Dendritic cell treated with granulocyte-macrophage colony-stimulating factor and Interleukin-4, amounts not matched to agents 40 ng/mL and 50 ng/mL, for 4 days (primary cell): ENCODE data around the gene RNF38.
"Not testable (repeated sequence)": the region's sequence is repeated elsewhere in the genome, so short reads cannot be mapped to it uniquely, and the experiment has no call there.

ENCODE experiments used
- H3K27ac Mint-ChIP-seq: one replicate; pipeline ENCODE4 v1.8.0; 2022; ENCODE audit warnings: mild to moderate bottlenecking, mixed read lengths
- H3K27me3 Mint-ChIP-seq: one replicate; pipeline ENCODE4 v1.8.0; 2022; ENCODE audit warnings: mild to moderate bottlenecking, mixed read lengths
- H3K36me3 Mint-ChIP-seq: one replicate; pipeline ENCODE4 v1.8.0; 2022; ENCODE audit warnings: low read depth, mixed read lengths
- H3K4me1 Mint-ChIP-seq: one replicate; pipeline ENCODE4 v1.8.0; 2022; ENCODE audit warnings: low read depth, mixed read lengths
- H3K4me3 Mint-ChIP-seq: one replicate; pipeline ENCODE4 v1.8.0; 2022; ENCODE audit warnings: mild to moderate bottlenecking, moderate library complexity, mixed read lengths
- H3K9me3 Mint-ChIP-seq: one replicate; pipeline ENCODE4 v1.8.0; 2022; ENCODE audit warnings: mixed read lengths
- intact Hi-C: fragments of 100-400 bp; cut with micrococcal nuclease; formaldehyde crosslinking; loops from one replicate; pipeline ENCODE4 v1.15.0; 2022

Gene RNF38

DNA sequence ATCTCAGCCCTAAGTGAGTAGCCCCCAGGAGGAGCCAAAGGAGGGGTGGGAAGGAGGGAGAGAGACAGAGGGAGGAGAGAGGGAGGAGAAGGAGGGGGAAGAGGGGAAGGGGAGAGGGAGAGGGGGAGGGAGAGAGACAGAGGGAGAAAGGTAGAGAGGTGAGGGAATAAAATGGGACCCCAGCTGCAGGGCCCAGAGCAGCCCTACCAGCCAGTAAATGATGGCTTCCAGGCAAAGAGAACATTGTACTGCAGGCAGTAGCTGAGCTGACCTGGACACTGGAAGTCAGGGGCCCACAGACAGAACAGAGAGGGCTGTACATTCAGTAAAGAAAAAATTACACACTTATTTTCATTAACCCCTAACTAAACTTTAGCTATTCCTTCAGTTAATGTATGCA is 84.0 kb downstream of the RNF38 start:
- Mint-ChIP-seq H3K4me1 (no peaks in the 10 kb centered on the region), H3K36me3 (no peaks in the 10 kb centered on the region), H3K9me3 (no peaks in the 10 kb centered on the region), H3K27ac (no peak overlapping the region), H3K4me3 (no peak overlapping the region), H3K27me3 (no peaks in the 10 kb centered on the region)
- intact Hi-C loops = no loop called here

DNA sequence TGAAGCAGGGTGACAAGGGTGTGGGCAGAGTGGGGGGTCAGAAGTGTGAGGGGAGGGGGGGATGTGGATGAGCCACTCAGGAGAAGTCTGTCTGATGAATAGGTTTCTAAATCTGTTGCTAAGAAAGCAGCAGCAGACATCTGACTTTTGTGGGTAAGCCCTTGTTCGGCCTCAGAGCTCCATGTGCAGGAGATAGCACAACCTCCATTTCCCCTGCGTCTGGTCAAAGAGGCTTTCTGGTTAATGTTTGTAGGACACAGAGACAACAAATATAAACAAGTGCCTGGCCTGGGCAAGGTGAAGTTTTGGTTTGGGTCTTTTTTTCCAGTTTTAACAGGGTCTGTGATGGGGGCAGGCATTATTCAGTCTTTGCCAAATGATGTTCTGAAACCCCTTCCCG is 84.8 kb downstream of the RNF38 start:
- Mint-ChIP-seq H3K9me3 (no peaks in the 10 kb centered on the region), H3K36me3 (no peaks in the 10 kb centered on the region), H3K27me3 (no peaks in the 10 kb centered on the region), H3K4me3 (no peak overlapping the region), H3K4me1 (no peaks in the 10 kb centered on the region), H3K27ac (no peak overlapping the region)
- intact Hi-C loops = no loop called here

DNA sequence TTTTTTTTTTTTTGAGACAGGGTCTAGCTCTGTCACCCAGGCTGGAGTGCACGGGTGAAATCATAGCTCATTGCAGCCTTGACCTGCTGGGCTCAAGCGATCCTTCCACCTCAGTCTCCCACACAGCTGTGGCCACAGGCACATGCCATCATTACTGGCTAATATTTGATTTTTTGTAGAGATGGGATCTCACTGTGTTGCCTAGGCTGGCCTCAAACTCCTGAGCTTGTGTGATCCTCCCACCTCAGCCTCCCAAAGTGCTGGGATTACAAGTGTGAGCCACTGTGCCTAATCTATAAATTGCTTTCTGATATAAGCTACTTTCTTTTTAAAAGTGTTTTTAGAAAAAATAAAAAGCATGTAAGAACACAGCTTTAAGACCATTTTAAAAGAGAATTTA is 85.3 kb downstream of the RNF38 start:
- H3K27ac Mint-ChIP-seq = no peak overlapping the region
- no peak overlapping the region for H3K4me3 Mint-ChIP-seq
- no peaks in the 10 kb centered on the region for H3K27me3 Mint-ChIP-seq
- no peaks in the 10 kb centered on the region for H3K9me3 Mint-ChIP-seq
- no peaks in the 10 kb centered on the region for H3K36me3 Mint-ChIP-seq
- intact Hi-C loops = no loop called here
- no peaks in the 10 kb centered on the region for H3K4me1 Mint-ChIP-seq

DNA sequence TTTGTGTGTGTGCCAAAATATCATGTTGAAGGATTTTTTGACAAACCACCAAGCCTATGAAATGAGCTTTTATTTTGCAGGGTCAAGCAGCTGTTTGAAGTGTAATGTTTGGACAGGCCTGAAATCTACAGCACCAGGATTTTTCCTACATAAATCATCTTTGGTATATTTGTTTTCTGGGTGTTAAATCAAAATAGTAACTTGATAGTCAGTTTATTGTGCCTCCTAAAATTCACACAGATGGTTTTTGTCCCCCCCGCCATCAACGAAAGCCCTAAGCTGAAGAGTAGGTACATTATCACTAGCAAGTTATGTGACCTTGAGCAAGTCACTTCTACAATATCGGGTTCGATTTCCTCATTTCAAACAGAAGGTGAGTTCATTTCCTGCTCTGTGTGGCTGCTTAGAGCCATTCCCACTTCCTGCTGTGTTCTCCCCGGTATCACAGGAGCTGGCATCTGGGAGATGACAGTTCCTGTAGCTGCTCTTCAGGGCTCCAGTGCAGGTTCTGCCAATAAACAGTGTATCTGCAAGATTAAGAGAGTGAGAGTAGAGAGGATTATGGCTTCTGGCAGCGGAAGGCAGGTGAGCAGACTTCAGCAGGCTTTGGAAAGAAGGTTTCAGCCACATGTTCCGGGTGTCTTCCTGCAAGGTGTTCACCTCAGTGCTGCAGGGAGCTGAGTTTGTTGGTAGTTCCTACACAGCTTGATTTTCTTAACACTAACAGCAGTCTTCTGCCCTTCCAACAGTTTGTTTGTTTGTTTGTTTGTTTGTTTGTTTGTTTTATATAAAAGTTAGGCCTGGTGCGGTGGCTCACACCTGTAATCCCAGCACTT is 93.4 kb downstream of the RNF38 start:
- no peak overlapping the region for H3K27ac Mint-ChIP-seq
- intact Hi-C loops = no loop called here
- no peaks in the 10 kb centered on the region for H3K27me3 Mint-ChIP-seq
- H3K36me3 Mint-ChIP-seq = no peaks in the 10 kb centered on the region
- H3K4me1 Mint-ChIP-seq = peaks cover 7% of the 10 kb centered on the region
- H3K9me3 Mint-ChIP-seq = no peaks in the 10 kb centered on the region
- H3K4me3 Mint-ChIP-seq = no peak overlapping the region

DNA sequence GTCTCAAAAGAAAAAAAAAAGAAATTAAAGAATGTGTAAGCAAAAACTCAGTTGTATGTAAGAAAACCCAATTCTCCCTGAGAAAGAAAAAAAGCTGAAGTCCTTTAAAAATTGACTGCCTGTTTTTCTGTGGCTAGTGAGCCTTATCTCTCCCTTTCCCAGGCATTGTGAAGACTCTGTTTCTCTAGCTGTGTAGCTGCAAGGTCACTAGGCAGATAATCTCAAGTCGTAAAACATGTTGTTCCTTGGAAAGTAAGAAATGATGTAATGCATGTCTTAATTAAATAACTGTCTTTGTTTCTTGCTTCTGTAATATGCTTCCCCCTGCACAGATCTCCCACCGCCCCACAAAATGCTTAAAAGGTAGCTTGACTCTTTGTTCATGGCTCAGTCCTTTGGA is 95.7 kb downstream of the RNF38 start:
- H3K27ac Mint-ChIP-seq, H3K9me3 Mint-ChIP-seq, H3K4me1 Mint-ChIP-seq, H3K36me3 Mint-ChIP-seq, H3K4me3 Mint-ChIP-seq, H3K27me3 Mint-ChIP-seq, intact Hi-C loops: not testable (repeated sequence)

DNA sequence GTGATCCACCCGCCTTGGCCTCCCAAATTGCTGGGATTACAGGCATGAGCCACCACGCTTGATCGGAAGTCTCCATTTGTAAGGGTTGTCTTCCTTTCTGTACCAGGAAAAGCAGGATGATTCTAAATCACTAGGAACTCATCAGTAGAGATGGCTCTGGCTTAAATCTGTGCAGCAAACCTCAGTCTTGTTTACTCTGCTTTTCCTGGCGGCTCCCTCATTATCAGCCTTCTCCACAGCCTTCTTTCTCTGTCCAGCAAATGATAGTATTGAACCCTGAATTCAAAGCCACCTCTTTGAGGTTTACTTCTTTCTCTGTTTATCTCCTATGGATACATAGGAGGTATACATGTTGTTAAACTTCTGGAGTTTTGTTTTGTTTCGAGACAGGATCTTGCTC is 98.8 kb downstream of the RNF38 start:
- Mint-ChIP-seq H3K36me3 (no peaks in the 10 kb centered on the region), H3K27me3 (no peaks in the 10 kb centered on the region), H3K4me3 (no peak overlapping the region), H3K27ac (no peak overlapping the region), H3K9me3 (no peaks in the 10 kb centered on the region), H3K4me1 (no peaks in the 10 kb centered on the region)
- intact Hi-C loops = no loop called here

DNA sequence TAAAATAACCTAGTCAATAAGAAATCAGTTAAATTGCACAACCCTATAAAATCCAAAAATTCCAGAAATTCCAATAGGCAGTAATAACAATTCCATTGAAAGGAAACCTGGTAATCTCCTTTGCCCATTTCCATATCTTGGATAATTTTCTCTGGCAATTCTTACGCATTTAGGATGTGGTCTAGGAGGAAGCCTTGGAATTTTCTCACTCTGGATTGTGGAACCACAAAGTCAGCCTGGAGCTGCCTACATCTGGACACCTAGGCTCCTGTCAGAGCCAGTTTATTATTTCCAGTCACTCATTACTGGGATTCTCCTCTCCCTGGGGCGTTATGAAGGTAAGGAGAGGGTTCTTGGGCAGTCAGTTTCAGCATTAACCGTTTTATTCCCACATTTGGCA is 101.5 kb downstream of the RNF38 start:
- intact Hi-C loops = no loop called here
- no peaks in the 10 kb centered on the region for H3K4me1 Mint-ChIP-seq
- H3K4me3 Mint-ChIP-seq = no peak overlapping the region
- no peaks in the 10 kb centered on the region for H3K36me3 Mint-ChIP-seq
- no peaks in the 10 kb centered on the region for H3K9me3 Mint-ChIP-seq
- no peak overlapping the region for H3K27ac Mint-ChIP-seq
- H3K27me3 Mint-ChIP-seq = no peaks in the 10 kb centered on the region

DNA sequence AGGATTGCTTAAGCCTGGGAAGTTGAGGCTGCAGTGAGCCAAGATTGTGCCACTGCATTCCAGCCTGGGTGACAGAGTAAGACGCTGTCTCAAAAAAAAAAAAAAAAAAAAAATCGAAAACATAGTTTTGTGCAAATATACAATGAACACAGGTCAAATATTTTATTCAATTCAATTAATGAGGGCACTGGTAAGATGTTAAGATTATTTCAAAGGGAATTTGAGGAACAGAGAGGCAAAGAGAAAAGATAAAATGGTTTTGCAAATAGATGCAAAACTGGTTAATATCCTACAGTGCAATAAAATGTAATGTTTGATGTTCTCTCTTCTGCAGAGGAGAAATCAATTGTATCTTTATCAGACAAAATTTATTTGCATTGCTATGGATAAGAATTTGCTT is 102.3 kb downstream of the RNF38 start:
- Mint-ChIP-seq H3K4me1 (no peaks in the 10 kb centered on the region), H3K27me3 (no peaks in the 10 kb centered on the region), H3K27ac (no peak overlapping the region), H3K9me3 (no peaks in the 10 kb centered on the region), H3K4me3 (no peak overlapping the region), H3K36me3 (no peaks in the 10 kb centered on the region)
- intact Hi-C loops = no loop called here

DNA sequence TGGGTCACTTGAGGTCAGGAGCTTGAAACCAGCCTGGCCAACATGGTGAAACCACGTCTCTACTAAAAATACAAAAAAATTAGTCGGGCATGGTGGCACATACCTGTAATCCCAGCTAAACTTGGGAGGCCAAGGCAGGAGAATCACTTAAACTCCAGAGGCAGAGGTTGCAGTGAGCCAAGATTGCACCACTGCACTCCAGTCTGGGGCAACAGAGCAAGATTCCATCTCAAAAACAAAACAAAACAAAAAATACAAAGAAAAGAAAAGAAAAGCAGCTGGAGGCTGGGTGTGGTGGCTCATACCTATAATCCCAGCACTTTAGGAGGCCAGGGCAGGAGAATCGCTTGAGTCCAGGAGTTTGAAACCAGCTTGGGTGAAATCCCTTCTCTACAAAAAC is 105.1 kb downstream of the RNF38 start:
- H3K27me3 Mint-ChIP-seq, H3K4me3 Mint-ChIP-seq, H3K27ac Mint-ChIP-seq, H3K4me1 Mint-ChIP-seq, H3K9me3 Mint-ChIP-seq, H3K36me3 Mint-ChIP-seq, intact Hi-C loops: not testable (repeated sequence)

DNA sequence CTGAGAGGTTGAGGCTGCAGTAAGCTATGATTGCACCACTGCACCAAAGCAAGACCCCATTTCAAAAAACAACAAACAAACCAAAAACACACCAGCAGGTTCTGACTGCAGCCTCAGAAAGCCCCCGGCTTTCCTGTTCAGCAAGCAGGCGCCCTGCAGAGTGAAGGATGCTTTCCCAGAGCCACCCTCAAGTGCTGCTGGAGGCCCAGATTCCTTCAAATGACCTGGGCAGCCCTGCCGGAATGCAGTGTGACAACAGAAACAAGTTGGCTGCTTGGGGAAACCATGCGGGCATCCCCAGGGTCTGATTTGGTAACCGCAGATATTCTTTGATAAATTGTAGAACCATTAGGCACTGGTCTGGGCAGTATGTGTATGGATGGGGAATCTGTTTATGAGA is 106.2 kb downstream of the RNF38 start:
- Mint-ChIP-seq H3K27ac (no peak overlapping the region), H3K9me3 (no peaks in the 10 kb centered on the region), H3K4me3 (no peak overlapping the region), H3K36me3 (no peaks in the 10 kb centered on the region), H3K4me1 (no peaks in the 10 kb centered on the region), H3K27me3 (no peaks in the 10 kb centered on the region)
- intact Hi-C loops = no loop called here

DNA sequence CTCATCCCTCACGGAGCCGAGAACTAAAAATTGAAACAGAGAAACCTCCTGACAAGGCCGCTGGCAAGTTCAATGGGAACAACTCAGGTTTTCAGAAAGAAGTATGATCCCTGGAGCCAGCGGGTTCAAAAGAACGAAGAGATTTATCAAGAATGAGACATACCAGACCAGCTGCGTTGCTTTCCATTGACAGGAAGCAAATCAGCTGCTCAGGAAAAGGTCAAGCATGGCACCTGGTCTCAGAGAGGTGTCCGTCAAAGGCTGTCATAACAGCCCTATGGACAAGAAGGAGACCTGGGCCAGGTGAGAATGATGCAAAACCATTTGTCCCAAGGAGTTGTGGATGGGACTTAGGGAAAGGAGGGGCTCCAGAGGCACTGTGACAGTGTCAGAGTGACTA is 106.9 kb downstream of the RNF38 start:
- Mint-ChIP-seq H3K4me1 (no peaks in the 10 kb centered on the region), H3K9me3 (no peaks in the 10 kb centered on the region), H3K4me3 (no peak overlapping the region), H3K36me3 (no peaks in the 10 kb centered on the region), H3K27me3 (no peaks in the 10 kb centered on the region), H3K27ac (no peak overlapping the region)
- intact Hi-C loops = no loop called here

DNA sequence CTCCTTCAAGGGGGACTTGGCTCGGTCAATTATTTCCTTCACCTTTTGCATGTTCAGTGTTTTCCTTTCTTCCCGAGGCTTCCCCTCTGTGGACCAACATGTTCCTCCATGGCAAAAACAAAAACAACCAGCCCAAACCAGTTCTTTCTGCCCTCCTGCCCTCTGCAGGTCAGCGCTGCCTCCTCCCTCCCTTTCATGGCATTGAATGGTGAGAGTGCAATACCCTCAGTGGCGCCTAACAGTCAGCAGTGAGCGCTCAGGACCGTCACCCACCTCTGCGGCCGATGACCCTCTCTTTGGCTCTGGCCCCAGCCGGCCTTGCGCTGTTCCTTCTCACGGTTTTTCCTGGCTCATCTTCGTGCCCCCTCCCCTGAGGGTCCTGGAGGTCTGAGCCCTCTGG is 107.4 kb downstream of the RNF38 start:
- intact Hi-C loops = no loop called here
- no peaks in the 10 kb centered on the region for H3K27me3 Mint-ChIP-seq
- H3K4me1 Mint-ChIP-seq = no peaks in the 10 kb centered on the region
- no peak overlapping the region for H3K27ac Mint-ChIP-seq
- H3K4me3 Mint-ChIP-seq = no peak overlapping the region
- H3K36me3 Mint-ChIP-seq = no peaks in the 10 kb centered on the region
- H3K9me3 Mint-ChIP-seq = no peaks in the 10 kb centered on the region

DNA sequence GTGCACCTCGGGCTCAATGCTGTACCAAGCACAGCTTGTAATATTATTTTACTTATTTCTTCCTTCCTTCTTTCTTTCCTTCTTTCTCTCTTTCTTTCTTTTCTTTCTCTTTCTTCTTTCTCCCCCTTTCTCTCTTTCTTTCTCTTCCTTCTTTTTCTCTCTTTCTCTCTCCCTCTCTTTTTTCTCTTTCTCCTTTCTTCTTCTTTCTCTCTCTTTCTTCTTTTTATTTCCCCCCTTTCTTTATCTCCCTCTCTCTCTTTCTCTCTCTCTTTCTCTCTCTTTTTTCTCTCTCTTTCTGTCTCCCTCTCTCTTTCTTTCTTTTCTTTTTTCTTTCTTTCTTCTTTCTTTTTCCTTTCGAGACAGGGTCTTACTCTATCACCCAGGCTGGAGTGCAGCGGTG is 109.1 kb downstream of the RNF38 start:
- intact Hi-C loops = no loop called here
- H3K27me3 Mint-ChIP-seq = no peaks in the 10 kb centered on the region
- no peaks in the 10 kb centered on the region for H3K4me1 Mint-ChIP-seq
- H3K27ac Mint-ChIP-seq = no peak overlapping the region
- no peak overlapping the region for H3K4me3 Mint-ChIP-seq
- no peaks in the 10 kb centered on the region for H3K36me3 Mint-ChIP-seq
- no peaks in the 10 kb centered on the region for H3K9me3 Mint-ChIP-seq

DNA sequence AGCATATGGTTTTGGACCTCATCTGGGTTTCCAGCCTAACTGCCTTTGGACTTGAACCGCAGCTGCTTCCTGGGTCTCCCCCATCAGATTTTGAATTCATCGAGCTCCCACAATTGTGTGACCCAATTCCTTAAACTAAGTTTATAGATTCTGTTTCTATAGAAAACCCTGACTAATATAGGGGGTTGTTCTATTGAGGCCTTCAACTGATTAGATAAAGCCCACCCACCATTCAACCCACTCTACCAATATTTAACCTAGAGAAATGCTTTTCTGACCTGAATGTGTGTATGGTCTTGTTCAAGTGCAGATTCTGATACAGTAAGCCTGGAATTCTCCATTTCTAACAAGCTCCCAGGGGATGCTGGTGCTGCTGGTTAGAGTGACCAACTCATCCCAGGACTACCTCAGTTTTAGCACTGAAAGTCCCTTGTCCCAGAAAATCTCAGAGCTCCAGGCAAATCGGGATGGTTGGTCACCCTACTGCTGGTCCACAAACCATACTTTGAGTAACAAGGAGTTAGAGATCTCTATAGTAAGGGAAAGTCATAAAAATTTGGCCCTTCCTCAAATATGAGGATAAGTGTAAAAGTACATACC is 110.1 kb downstream of the RNF38 start:
- no peaks in the 10 kb centered on the region for H3K36me3 Mint-ChIP-seq
- no peak overlapping the region for H3K27ac Mint-ChIP-seq
- H3K27me3 Mint-ChIP-seq = no peaks in the 10 kb centered on the region
- H3K9me3 Mint-ChIP-seq = no peaks in the 10 kb centered on the region
- H3K4me1 Mint-ChIP-seq = no peaks in the 10 kb centered on the region
- no peak overlapping the region for H3K4me3 Mint-ChIP-seq
- intact Hi-C loops = no loop called here

DNA sequence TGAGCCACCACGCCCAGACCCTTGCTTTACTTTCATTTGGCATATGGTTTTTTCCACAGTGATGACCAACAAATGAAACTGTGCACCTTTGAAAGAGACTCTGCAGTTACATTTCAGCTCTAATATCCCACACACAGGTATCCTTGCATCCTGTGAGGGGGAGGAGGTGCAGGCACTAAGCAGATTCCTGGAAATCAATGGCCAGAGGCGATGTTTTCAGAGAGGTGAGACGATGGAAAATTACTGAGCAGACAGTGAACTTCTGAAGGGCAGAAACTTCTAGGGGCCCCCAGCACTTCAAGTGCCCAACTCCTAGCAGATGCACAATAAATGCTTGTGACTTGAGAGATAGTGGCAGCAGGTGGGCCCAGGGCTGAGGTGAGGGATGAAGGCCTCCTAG is 112.0 kb downstream of the RNF38 start:
- Mint-ChIP-seq H3K4me3 (no peak overlapping the region), H3K27me3 (no peaks in the 10 kb centered on the region), H3K4me1 (no peaks in the 10 kb centered on the region), H3K9me3 (no peaks in the 10 kb centered on the region), H3K27ac (no peak overlapping the region), H3K36me3 (no peaks in the 10 kb centered on the region)
- intact Hi-C loops = no loop called here
